Measurements from ENCODE around the gene PTPN4. TPM values are rescaled to one million over a fixed set of nuclear protein-coding genes. Genes with fewer than 3 reads are reported as not detected.
A peak's percentile ranks its signal among the peaks of the same experiment; 100 is the strongest.

PTPN4 gene
- total and polyA plus RNA-seq, 2 of the 13 experiments (the other 11 are each of a cell fraction or from before 2014, with no cell fraction given) = 20.3 to 34.6 TPM

DNA sequence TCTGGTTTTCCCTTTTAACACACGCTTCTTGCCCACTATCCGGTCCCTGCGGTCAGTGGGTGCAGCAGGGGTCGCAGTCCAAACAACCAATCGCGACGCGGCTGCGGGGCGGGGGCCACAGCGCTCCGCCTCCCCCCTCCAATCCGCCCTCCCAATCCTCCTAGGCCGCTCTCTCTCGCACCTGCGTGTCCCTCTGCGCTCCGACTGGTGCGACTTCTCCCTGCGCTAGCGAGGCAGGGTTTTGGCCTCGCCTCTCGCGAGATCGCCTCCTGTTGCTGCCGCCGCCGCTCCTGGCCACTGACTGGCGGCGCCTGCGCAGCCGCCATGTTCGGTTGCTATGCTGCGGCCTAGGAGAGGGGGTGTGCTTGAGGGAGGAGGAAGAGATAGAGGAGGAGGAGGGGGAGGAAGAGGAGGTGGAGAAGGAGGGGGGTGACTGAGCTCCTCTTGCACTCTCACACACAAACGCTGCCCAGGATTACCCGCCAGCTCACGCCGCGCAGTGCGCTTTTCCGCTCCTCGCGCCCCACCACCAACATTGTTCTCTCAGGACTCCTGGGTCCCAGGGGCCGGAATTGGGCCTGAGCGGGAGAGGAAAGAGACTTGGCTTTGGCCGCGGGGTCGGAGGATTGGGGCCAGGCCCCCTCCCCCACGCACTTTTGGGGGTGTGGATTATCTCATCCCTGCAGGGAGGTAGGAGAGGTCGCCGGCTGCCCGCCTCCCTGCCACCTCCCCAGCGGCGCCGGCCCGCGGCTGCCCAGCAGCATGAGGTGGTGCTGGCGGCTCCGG is at the start of gene PTPN4 (continued):
- TF ChIP-seq, protein P1, sequence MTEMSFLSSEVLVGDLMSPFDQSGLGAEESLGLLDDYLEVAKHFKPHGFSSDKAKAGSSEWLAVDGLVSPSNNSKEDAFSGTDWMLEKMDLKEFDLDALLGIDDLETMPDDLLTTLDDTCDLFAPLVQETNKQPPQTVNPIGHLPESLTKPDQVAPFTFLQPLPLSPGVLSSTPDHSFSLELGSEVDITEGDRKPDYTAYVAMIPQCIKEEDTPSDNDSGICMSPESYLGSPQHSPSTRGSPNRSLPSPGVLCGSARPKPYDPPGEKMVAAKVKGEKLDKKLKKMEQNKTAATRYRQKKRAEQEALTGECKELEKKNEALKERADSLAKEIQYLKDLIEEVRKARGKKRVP (CRISPR knock-in tag; IDR thresholded peaks at IDR 0.05) = peak in 1 of 2 experiments; percentile 74; a peak in 1 of 4 replicates
- TF ChIP-seq NFKBIZ (CRISPR knock-in tag; IDR thresholded peaks at IDR 0.05) = peak; percentile 88
- TF ChIP-seq MLLT10 (CRISPR knock-in tag; IDR thresholded peaks at IDR 0.05) = no peak
- peak; percentile 87 for TF ChIP-seq SPEN (CRISPR knock-in tag; IDR thresholded peaks at IDR 0.05; ENCODE audit: low read depth)
- no peak for TF ChIP-seq CENPT (CRISPR knock-in tag; IDR thresholded peaks at IDR 0.05; ENCODE audit: low read depth)
- TF ChIP-seq ZNF460 (CRISPR knock-in tag; IDR thresholded peaks at IDR 0.05; ENCODE audit: borderline replicate concordance) = peak; percentile 69; the same call in 1 of the 2 replicates
- TF ChIP-seq, protein P2, sequence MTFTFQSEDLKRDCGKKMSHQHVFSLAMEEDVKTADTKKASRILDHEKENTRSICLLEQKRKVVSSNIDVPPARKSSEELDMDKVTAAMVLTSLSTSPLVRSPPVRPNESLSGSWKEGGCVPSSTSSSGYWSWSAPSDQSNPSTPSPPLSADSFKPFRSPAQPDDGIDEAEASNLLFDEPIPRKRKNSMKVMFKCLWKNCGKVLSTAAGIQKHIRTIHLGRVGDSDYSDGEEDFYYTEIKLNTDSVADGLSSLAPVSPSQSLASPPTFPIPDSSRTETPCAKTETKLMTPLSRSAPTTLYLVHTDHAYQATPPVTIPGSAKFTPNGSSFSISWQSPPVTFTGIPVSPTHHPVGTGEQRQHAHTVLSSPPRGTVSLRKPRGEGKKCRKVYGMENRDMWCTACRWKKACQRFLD (CRISPR knock-in tag; IDR thresholded peaks at IDR 0.05; ENCODE audit: borderline replicate concordance) = no peak; the same call in 1 of the 2 replicates
- no peak for TF ChIP-seq ZNF839 (CRISPR knock-in tag; IDR thresholded peaks at IDR 0.05; ENCODE audit: borderline replicate concordance)
- TF ChIP-seq, protein P3, sequence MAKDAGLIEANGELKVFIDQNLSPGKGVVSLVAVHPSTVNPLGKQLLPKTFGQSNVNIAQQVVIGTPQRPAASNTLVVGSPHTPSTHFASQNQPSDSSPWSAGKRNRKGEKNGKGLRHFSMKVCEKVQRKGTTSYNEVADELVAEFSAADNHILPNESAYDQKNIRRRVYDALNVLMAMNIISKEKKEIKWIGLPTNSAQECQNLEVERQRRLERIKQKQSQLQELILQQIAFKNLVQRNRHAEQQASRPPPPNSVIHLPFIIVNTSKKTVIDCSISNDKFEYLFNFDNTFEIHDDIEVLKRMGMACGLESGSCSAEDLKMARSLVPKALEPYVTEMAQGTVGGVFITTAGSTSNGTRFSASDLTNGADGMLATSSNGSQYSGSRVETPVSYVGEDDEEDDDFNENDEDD (CRISPR knock-in tag; IDR thresholded peaks at IDR 0.05; ENCODE audit: borderline replicate concordance) = peak; percentile 94
- TF ChIP-seq SRSF9 (IDR thresholded peaks at IDR 0.05; ENCODE audit: borderline replicate concordance, insufficient read depth, low read depth, low read length, poor library complexity, severe bottlenecking) = no peak
- TF ChIP-seq IRF2 (CRISPR knock-in tag; IDR thresholded peaks at IDR 0.05) = peak; percentile 96
- TF ChIP-seq, protein P4, sequence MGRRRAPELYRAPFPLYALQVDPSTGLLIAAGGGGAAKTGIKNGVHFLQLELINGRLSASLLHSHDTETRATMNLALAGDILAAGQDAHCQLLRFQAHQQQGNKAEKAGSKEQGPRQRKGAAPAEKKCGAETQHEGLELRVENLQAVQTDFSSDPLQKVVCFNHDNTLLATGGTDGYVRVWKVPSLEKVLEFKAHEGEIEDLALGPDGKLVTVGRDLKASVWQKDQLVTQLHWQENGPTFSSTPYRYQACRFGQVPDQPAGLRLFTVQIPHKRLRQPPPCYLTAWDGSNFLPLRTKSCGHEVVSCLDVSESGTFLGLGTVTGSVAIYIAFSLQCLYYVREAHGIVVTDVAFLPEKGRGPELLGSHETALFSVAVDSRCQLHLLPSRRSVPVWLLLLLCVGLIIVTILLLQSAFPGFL (CRISPR knock-in tag; IDR thresholded peaks at IDR 0.05) = no peak
- TF ChIP-seq KDM2A (CRISPR knock-in tag; IDR thresholded peaks at IDR 0.05; ENCODE audit: borderline replicate concordance, low read depth) = peak; percentile 95
- peak; percentile 94 for TF ChIP-seq RFXANK (CRISPR knock-in tag; IDR thresholded peaks at IDR 0.05)
- peak; percentile 83; the same call in 1 of the 2 replicates for TF ChIP-seq ZSCAN20 (CRISPR knock-in tag; IDR thresholded peaks at IDR 0.05; ENCODE audit: borderline replicate concordance)
- TF ChIP-seq ASH2L (IDR thresholded peaks at IDR 0.05; ENCODE audit: insufficient read length, low read depth, low read length) = peak; percentile 98
- no peak for TF ChIP-seq PHB2 (IDR thresholded peaks at IDR 0.05; ENCODE audit: partially characterized antibody)
- no peak for TF ChIP-seq NONO (IDR thresholded peaks at IDR 0.05)
- TF ChIP-seq NONO (CRISPR knock-in tag; conservative IDR thresholded peaks at IDR 0.05) = peak; percentile 99
- TF ChIP-seq, protein P5, sequence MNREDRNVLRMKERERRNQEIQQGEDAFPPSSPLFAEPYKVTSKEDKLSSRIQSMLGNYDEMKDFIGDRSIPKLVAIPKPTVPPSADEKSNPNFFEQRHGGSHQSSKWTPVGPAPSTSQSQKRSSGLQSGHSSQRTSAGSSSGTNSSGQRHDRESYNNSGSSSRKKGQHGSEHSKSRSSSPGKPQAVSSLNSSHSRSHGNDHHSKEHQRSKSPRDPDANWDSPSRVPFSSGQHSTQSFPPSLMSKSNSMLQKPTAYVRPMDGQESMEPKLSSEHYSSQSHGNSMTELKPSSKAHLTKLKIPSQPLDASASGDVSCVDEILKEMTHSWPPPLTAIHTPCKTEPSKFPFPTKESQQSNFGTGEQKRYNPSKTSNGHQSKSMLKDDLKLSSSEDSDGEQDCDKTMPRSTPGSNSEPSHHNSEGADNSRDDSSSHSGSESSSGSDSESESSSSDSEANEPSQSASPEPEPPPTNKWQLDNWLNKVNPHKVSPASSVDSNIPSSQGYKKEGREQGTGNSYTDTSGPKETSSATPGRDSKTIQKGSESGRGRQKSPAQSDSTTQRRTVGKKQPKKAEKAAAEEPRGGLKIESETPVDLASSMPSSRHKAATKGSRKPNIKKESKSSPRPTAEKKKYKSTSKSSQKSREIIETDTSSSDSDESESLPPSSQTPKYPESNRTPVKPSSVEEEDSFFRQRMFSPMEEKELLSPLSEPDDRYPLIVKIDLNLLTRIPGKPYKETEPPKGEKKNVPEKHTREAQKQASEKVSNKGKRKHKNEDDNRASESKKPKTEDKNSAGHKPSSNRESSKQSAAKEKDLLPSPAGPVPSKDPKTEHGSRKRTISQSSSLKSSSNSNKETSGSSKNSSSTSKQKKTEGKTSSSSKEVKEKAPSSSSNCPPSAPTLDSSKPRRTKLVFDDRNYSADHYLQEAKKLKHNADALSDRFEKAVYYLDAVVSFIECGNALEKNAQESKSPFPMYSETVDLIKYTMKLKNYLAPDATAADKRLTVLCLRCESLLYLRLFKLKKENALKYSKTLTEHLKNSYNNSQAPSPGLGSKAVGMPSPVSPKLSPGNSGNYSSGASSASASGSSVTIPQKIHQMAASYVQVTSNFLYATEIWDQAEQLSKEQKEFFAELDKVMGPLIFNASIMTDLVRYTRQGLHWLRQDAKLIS (CRISPR knock-in tag; IDR thresholded peaks at IDR 0.05) = no peak
- 0 out of 2 replicates have a peak, but pooled peaks have one; percentile 51 for TF ChIP-seq ZNF354B (CRISPR knock-in tag; IDR thresholded peaks at IDR 0.05)

Data from HepG2 (cell line).